ENCODE results near the gene CYTH3.
"Not testable (repeated sequence)": the region's sequence is repeated elsewhere in the genome, so short reads cannot be mapped to it uniquely, and the experiment has no call there.

CYTH3 gene

GRCh38 chr7:6165521-6166320 lies 106.7 kb downstream of the CYTH3 start:
- DNase-seq (ENCODE audit: low read depth) = no peak

- DNase-seq (ENCODE audit: low read depth) = no peak
Observed at GRCh38 chr7:6165075-6165474, 107.3 kb downstream of the CYTH3 start.

GRCh38 chr7:6164491-6164890 lies 107.9 kb downstream of the CYTH3 start:
- DNase-seq (ENCODE audit: low read depth) = no peak

GRCh38 chr7:6164010-6164409 lies 108.4 kb downstream of the CYTH3 start:
- DNase-seq (ENCODE audit: low read depth) = no peak

DNA sequence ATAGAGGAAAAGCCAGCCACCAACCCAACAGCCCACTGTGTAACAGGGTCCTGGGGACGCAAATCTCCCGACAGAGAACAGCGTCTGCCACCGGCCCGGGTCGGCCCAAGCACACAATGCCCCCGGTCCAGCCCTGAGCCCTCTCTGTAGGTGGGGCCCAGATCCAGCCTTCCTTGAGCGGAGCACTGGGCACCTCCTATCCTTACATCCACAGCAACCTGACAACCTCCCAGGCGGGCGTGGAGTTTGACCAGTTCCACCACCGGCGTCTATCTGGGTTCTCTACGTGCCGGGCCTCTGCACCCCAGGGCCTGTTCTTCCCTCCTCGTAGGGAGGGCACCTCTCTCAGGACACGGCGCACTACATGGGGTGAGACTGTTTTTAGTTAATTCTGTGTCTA lies 109.0 kb downstream of the CYTH3 start:
- no peak for DNase-seq (ENCODE audit: low read depth)

DNA sequence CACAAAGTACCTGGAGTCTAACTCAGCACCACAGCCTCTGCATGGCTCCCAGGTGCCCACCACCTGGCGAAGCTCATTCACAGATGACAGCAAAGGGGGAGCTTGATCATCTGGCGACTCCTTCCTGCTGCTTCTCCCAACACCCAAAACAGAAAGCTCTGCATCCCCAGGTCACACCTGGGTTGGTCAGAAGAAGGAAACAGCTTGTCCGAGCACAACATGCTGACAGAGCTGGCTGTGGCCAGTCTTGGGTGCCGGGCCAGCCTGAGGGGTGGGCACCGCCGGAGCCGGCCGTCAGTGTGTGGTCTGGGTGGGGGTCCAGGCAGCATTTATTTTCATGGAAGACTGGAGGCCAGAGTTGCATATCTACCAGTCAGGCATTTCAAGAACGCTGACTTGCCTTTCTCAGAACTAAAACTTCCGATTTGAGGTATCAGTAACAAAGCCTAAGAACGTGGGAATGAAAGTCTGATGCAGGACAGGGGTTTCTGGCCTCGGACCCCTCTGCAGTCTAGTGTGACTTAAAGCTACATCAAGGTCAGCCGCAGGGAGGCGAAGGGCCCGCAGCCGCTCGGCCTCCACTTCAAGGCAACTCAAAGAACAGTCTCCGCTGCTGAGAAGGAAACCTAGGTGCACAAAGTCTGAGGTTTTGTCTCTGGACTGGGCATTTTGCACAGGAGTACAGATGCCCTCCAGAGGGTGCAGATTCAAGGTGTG lies 109.6 kb downstream of the CYTH3 start:
- no peak for DNase-seq (ENCODE audit: low read depth)

GRCh38 chr7:6162331-6162620 lies 110.1 kb downstream of the CYTH3 start:
- DNase-seq (ENCODE audit: low read depth) = no peak

- DNase-seq (ENCODE audit: low read depth) = no peak
Observed at GRCh38 chr7:6161463-6162330, 110.7 kb downstream of the CYTH3 start.

DNA sequence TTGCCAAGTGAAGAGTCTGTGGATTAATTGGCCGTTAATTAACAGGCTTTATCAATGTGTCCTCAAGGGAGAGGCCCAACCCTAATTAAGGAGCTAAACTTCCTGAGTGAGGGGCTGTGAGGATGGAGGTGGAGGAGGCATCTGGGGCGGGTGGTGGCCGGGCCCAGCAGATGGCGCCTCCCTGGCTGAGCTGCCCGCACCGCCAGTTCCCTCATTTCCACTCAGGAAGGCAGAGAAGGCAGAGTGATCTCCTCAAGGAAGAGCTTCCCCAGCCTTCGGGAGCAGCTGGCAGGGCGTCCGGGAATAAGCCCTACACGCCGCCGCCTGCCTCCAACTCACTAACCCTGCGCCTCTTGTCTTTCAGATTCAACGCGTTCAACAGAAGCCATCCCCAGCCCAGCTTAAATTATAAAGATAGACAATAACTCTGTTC lies 112.2 kb downstream of the CYTH3 start:
- no peak for DNase-seq (ENCODE audit: low read depth)

DNA sequence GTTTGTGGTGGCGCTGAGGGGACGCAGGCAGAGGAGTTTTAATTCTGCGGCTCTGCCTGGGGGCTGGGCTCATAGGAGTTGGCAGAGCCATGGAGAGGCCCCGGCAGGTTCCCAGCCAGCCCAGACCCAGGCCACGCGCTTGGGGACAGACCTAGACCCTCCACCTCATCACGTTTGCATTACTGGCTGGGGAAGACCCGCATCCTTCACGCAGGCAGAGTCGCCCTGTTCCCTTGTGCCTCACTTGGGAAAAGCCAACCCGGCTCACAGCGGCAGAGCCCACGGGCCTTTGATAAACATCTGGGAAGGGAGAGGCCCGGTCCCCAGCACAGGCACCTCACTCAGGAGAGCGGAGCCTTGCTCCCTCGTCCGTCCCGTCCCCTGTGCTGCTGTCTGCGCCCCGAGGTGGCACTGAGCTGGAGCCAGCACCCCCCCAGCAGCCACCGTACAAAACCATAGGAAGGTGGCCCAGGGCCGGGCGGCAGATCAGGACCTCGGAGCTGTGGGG lies 112.8 kb downstream of the CYTH3 start:
- no peak for DNase-seq (ENCODE audit: low read depth)

DNA sequence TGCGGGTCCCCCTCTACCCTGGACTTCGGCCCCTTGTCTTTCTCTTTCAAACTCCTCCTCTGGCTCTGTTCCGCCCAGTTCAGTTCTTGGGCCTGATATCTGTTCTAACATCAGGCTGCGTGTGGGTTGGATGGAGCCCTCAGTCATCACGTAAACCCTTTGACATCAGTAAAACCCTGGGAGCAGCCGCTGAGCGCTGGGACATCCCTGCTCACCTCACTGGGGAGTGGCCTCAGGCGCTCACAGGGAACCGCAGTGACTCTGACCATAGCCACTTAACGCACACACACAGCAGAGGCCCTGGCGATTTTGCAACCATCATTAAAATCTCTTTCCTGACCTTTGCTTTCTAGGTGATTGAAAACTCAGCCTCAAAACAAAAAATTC lies 113.3 kb downstream of the CYTH3 start:
- DNase-seq (ENCODE audit: low read depth) = no peak

DNA sequence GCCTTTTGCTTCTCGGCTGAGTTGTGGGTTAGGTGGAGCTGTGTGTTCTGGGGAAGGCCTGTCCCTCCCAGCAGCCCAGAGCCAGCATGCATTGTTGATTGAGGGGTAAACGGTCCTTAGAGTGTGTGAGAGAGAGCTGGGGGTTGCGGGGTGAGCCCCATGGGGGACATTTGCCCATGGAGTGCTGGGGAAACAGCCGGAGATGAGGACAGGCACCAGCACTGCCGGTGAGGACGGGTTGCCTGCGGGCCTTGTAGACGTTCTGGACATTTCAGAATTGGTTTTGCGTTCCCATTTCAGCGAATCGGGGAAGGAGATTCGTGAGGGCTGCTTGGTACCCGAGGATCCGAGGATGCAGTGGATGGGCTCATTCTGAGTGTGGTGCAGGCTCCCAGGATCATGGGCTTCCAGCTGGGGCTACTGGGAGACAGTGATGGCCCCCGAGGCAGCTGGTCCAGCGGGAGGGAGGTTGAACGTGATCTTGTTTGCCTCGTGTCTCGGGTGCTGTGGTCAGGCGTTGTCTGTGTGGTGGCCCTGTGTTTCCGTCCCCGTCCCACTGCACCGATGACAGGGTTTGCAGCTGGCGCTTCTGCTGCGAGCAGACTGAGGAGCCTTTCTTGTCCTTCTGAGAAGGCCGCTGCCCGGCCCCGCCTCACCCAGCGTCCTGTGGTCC lies 113.9 kb downstream of the CYTH3 start:
- no peak for DNase-seq (ENCODE audit: low read depth)

GRCh38 chr7:6157685-6158423 lies 114.6 kb downstream of the CYTH3 start:
- no peak for DNase-seq (ENCODE audit: low read depth)

DNA sequence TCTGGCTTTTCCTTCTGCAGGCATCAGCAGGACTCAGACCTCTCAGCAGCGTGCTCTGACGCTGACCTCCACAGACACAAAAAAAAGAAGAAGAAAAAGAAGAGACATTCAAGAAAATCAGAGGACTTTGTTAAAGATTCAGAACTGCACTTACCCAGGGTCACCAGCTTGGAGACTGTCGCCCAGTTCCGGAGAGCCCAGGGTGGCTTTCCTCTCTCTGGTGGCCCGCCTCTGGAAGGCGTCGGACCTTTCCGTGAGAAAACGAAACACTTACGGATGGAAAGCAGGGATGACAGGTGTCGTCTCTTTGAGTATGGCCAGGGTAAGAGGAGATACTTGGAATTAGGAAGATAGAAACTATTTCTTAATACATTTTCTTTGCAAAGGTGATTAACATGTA lies 115.7 kb downstream of the CYTH3 start:
- no peak for DNase-seq (ENCODE audit: low read depth)

- DNase-seq (ENCODE audit: low read depth) = no peak
Observed at GRCh38 chr7:6155596-6155995, 116.8 kb downstream of the CYTH3 start.

GRCh38 chr7:6154542-6155404 lies 117.7 kb downstream of the CYTH3 start:
- DNase-seq (ENCODE audit: low read depth) = no peak

DNA sequence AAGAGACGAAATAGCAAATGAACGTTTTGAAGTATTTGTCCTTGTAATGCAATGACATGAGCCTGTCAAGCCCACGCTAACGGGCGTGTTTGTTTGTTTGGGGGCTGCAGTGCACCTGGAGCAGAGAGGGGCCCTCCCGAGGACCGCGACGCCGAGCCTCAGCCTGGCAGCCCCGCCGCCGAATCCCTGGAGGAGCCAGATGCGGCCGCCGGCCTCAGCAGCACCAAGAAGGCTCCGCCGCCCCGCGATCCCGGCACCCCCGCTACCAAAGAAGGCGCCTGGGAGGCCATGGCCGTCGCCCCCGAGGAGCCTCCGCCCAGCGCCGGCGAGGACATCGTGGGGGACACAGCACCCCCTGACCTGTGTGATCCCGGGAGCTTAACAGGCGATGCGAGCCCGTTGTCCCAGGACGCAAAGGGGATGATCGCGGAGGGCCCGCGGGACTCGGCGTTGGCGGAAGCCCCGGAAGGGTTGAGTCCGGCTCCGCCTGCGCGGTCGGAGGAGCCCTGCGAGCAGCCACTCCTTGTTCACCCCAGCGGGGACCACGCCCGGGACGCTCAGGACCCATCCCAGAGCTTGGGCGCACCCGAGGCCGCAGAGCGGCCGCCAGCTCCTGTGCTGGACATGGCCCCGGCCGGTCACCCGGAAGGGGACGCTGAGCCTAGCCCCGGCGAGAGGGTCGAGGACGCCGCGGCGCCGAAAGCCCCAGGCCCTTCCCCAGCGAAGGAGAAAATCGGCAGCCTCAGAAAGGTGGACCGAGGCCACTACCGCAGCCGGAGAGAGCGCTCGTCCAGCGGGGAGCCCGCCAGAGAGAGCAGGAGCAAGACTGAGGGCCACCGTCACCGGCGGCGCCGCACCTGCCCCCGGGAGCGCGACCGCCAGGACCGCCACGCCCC lies 118.5 kb downstream of the CYTH3 start:
- DNase-seq (ENCODE audit: low read depth) = no peak

DNA sequence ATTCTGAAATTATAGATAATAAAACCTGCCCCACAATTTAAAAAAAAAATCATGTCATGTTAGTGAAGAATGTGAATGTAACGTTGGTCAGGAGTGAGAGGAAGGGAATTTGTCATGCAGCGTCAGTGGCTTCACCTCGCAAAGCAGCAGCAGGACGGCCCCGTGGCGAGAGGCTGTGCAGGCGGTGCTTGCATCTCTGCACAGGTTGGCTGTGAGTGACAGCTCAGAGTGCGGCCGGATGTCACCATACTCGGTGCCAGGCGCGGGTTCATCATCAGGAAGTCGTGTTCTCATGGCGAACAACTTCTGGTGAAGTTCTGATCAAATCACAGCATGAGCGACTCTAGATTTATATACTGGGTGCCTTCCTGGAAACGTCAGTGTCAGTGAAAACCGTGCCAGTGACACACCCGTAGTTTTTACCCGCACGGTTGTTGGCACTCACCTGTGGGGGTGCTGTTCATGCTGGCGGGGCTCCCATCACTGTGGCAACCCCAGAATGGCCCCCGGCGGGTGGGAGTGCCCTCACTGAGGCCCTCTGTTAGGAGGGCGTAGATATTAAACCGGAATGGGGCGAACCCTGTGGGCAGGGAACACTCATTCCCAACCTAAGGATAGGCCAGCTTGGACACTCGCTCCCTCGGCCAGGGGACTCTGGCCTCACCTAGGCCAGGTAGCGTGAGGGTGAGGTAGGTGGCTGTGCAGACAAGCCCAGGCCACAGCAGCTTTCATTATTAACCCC lies 120.3 kb downstream of the CYTH3 start:
- no peak for DNase-seq (ENCODE audit: low read depth)

- DNase-seq (ENCODE audit: low read depth) = not testable (repeated sequence)
Observed at GRCh38 chr7:6151527-6151926, 120.9 kb downstream of the CYTH3 start.
